Measurements from ENCODE around the gene ZNF500.

- no peak for TF ChIP-seq CTCF (IDR thresholded peaks at IDR 0.05)
- TF ChIP-seq POLR2A (IDR thresholded peaks at IDR 0.05) = no peak
These were observed 37.1 kb downstream of the ZNF500 start for GRCh38 chr16:4729876-4730275.
